Ascending aorta (tissue), 2 donors: ENCODE data around the gene AGBL5. TPM values are rescaled to one million over a fixed set of nuclear protein-coding genes. Genes with fewer than 3 reads are reported as not detected.

Source experiments
- DNase-seq, 2 donors: peaks; one replicate each; pipeline ENCODE4 v3.0.0-alpha.2; 2019; ENCODE audit warnings: low spot score in 2 of 2
- H3K27ac ChIP-seq, 2 donors: fragments of 200-600 bp; sonication (generic); one replicate each; pipeline ENCODE4 v1.5.1; 2016 to 2017; ENCODE audit warnings: mild to moderate bottlenecking in 1 of 2
- H3K27me3 ChIP-seq: fragments of 200-600 bp; sonication (generic); one replicate; pipeline ENCODE4 v1.5.1; 2017
- H3K36me3 ChIP-seq, 2 donors: fragments of 200-600 bp; sonication (generic); one replicate each; pipeline ENCODE4 v1.5.1; 2016
- H3K4me1 ChIP-seq, 2 donors: fragments of 200-600 bp; sonication (generic); one replicate each; pipeline ENCODE4 v1.5.1; 2016 to 2017; ENCODE audit warnings: mild to moderate bottlenecking in 1 of 2
- H3K4me3 ChIP-seq, 2 donors: fragments of 200-600 bp; sonication (generic); one replicate each; pipeline ENCODE4 v1.5.1; 2016 to 2017; ENCODE audit warnings: mild to moderate bottlenecking in 1 of 2
- H3K9me3 ChIP-seq, 2 donors: fragments of 200-600 bp; sonication (generic); one replicate each; pipeline ENCODE4 v1.5.1; 2016
- CTCF ChIP-seq, 3 experiments: fragments of 200-600 bp in 2 of 3; fragments of 450-650 bp in 1 of 3; sonication (generic) in 2 of 3; IDR thresholded peaks; one replicate each; pipeline ENCODE4 v1.5.1; 2016 to 2019; ENCODE audit warnings: antibody characterized with exemption in 3 of 3, mild to moderate bottlenecking in 1 of 3, moderate library complexity in 1 of 3
- intact Hi-C: fragments of 100-400 bp; cut with DNase I; formaldehyde crosslinking; loops from one replicate; pipeline ENCODE4 v1.15.1; 2023
- total RNA-seq: library from RNA; depleted of rRNA; stranded (reverse); fragments of >200 nt; gene quantifications from one replicate; pipeline ENCODE4 v1.1.0, GENCODE V29; 2016

AGBL5 gene
- total RNA-seq, 1 donor from 2014 or later = 2.1 TPM

- Histone ChIP-seq H3K9me3 (no peaks in the 10 kb centered on the region), H3K27me3 (no peaks in the 10 kb centered on the region), H3K36me3 (peaks cover 4 to 35% of the 10 kb centered on the region in 2 donors), H3K27ac (no peak overlapping the region), H3K4me1 (peaks cover 2 to 9% of the 10 kb centered on the region in 2 donors), H3K4me3 (no peak overlapping the region)
- intact Hi-C loops = no loop called here
- DNase-seq = no peak
- TF ChIP-seq CTCF (IDR thresholded peaks at IDR 0.05) = no peak
Measured at GRCh38 chr2:27029051-27029450, 22.4 kb upstream of the AGBL5 start.

GRCh38 chr2:27032495-27033252, 18.8 kb upstream of the AGBL5 start, which contains the start of gene TMEM214:
Gene TMEM214, plus strand, starts transcription at chr2:27032965. Its CDS starts 51 bp downstream, at chr2:27033016.
- no peaks in the 10 kb centered on the region for H3K9me3 ChIP-seq
- intact Hi-C loops = loop anchor here (1.0 to 5.0 kb wide), 5 partner anchors 18 to 100 kb away; partner anchors contain the start of genes KHK, MAPRE3, OST4 and PREB
- peaks cover 5 to 18% of the 10 kb centered on the region in 2 donors for H3K4me1 ChIP-seq
- H3K27ac ChIP-seq = peak within 1 kb of the TSS; percentile 78 to 91
- no peaks in the 10 kb centered on the region for H3K27me3 ChIP-seq
- DNase-seq = peak; percentile 49 to 94
- peak in 1 of 3 experiments; percentile 8 for TF ChIP-seq CTCF (IDR thresholded peaks at IDR 0.05)
- H3K4me3 ChIP-seq = peak within 1 kb of the TSS; percentile 59 to 92
- H3K36me3 ChIP-seq = peaks cover 22 to 30% of the 10 kb centered on the region in 2 donors

- H3K9me3 ChIP-seq = no peaks in the 10 kb centered on the region
- H3K27me3 ChIP-seq = no peaks in the 10 kb centered on the region
- peak overlapping the region; percentile 59 to 92 for H3K4me3 ChIP-seq
- peak overlapping the region; percentile 78 to 91 for H3K27ac ChIP-seq
- intact Hi-C loops = loop anchor here (1.0 to 5.0 kb wide), 4 partner anchors 17 to 99 kb away; partner anchors contain the start of genes MAPRE3, OST4 and PREB
- H3K36me3 ChIP-seq = peaks cover 29 to 37% of the 10 kb centered on the region in 2 donors
- no peak for TF ChIP-seq CTCF (IDR thresholded peaks at IDR 0.05)
- H3K4me1 ChIP-seq = peaks cover 5 to 18% of the 10 kb centered on the region in 2 donors
- DNase-seq = no peak
Measured at GRCh38 chr2:27033253-27033852, 18.1 kb upstream of the AGBL5 start.

GRCh38 chr2:27038012-27038411, 13.5 kb upstream of the AGBL5 start:
- no peak for TF ChIP-seq CTCF (IDR thresholded peaks at IDR 0.05)
- intact Hi-C loops = no loop called here
- Histone ChIP-seq H3K27me3 (no peaks in the 10 kb centered on the region), H3K4me3 (no peak overlapping the region), H3K27ac (no peak overlapping the region), H3K36me3 (peaks cover 59 to 65% of the 10 kb centered on the region in 2 donors), H3K9me3 (no peaks in the 10 kb centered on the region), H3K4me1 (peaks cover 5 to 17% of the 10 kb centered on the region in 2 donors)
- no peak for DNase-seq

GRCh38 chr2:27038631-27039339, 12.7 kb upstream of the AGBL5 start:
- TF ChIP-seq CTCF (IDR thresholded peaks at IDR 0.05) = no peak
- no peaks in the 10 kb centered on the region for H3K9me3 ChIP-seq
- DNase-seq = no peak
- peaks cover 5 to 14% of the 10 kb centered on the region in 2 donors for H3K4me1 ChIP-seq
- H3K4me3 ChIP-seq = no peak overlapping the region
- no peak overlapping the region for H3K27ac ChIP-seq
- intact Hi-C loops = no loop called here
- no peaks in the 10 kb centered on the region for H3K27me3 ChIP-seq
- peaks cover 59 to 65% of the 10 kb centered on the region in 2 donors for H3K36me3 ChIP-seq
